HG03575 (cell line): Measurements from ENCODE around the gene ZNF780A.
"Not testable (repeated sequence)": the region's sequence is repeated elsewhere in the genome, so short reads cannot be mapped to it uniquely, and the experiment has no call there.

ENCODE experiments used
- ATAC-seq: cut with Tn5 transposase; IDR thresholded peaks from one replicate; pipeline ENCODE4 v1.9.1; 2021; ENCODE audit not compliant: unreplicated experiment, insufficient number of reproducible peaks, low FRiP score; ENCODE audit errors: extremely low read depth

Gene ZNF780A

GRCh38 chr19:40090241-40091204, at the start of gene ZNF780A:
Gene ZNF780A (minus strand): TSS chr19:40090943. CDS start chr19:40084753, 6,190 bp downstream.
- no peak for ATAC-seq

DNA sequence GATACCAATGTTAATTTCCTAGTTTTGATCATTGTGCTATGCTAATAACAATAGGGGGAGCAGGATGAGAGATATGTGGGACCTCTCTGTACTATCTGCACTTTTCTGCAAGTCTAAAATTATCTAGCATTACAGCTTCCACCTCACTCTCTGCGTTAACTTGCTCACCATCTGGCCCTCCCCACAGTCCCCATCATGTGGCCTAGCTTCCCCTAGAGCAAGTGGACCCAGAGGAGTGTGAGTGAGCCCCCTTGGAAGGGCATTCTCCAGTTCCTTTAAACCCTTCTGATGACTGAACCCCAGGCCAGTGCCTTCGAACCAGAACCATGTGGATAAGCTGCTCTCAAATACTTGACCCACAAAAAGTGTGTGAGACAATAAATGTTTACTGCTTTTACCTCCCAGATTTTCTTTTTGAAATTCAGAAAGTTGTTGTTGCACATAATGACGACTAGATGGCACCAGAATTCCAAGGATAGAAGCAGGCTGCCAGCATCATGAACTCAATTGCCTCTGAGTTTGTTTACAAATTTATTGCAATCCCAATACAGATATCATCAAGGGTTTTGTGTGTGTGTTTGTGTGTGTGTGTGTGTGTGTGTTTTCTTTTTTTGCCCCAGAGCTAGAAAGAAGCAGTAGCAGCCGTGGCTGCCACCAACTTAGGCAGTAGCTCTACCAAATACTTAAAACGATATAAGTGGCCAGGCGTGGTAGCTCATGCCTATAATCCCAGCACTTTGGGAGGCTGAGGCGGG, 49.0 kb upstream of the ZNF780A start:
- ATAC-seq = no peak

- no peak for ATAC-seq
Observed at GRCh38 chr19:40136818-40137217, 46.1 kb upstream of the ZNF780A start.

- ATAC-seq = no peak
Observed at GRCh38 chr19:40134866-40135265, 44.1 kb upstream of the ZNF780A start.

DNA sequence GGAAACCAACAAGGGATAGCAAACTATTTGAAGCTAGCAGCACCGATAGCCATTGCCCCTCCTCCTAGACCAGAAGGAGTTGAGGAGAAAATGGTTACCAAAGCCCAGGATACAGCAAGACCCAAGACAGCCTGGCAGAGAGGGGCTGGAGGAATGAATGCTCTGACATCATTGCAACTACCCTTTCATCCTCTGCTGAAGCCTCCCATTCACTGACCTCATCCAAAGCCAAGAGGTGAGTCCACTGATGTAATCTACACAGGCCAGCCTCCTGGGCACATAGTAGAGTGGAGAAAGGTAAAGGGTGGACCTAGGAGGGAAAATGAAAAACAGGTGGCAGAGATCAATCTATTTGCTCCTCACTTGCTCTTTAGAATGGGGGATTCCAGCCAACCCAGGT, 42.7 kb upstream of the ZNF780A start:
- no peak for ATAC-seq

DNA sequence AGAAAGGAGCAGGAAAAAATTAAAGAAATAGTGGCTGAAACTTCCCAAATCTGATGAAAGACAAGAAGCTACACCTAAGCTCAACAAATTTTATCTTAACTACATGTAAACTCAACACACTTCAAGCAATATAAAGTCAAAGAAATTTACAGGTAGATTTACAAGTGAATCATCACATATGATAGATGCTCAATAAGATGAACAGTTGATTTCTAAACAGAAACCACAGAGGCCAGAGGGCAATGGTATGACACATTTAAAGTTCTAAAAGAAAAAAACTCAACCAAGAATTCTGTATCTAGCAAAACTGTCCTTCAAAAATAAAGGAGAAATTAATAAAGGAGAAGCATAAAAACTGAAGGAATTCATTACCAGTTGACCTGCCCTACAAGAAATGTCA, 39.3 kb upstream of the ZNF780A start:
- ATAC-seq = no peak

DNA sequence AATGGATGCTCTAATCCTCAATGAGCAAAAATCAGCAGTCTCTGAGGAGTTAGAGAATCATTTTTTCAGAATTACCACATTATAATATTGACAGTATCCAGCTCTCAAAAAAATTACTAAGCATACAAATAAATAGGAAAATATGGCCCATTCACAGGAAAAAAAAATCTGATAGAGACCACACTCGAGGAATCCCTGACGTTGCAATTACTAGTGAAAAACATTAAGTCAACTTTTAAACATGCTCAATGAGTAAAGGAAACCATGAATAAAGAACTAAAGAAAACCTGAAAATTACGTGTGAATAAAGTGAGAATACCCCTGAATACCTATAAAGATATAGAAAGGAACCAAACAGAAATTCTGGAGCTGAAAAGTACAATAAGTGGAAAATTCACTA, 38.7 kb upstream of the ZNF780A start:
- no peak for ATAC-seq

- ATAC-seq = no peak
Observed at GRCh38 chr19:40128991-40129390, 38.2 kb upstream of the ZNF780A start.

GRCh38 chr19:40119380-40119779, 28.6 kb upstream of the ZNF780A start:
- no peak for ATAC-seq

DNA sequence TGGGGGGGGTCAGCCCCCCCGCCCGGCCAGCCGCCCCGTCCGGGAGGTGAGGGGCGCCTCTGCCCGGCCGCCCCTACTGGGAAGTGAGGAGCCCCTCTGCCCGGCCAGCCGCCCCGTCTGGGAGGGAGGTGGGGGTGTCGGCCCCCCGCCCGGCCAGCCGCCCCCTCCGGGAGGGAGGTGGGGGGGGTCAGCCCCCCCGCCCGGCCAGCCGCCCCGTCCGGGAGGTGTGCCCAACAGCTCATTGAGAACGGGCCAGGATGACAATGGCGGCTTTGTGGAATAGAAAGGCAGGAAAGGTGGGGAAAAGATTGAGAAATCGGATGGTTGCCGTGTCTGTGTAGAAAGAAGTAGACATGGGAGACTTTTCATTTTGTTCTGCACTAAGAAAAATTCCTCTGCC, 27.9 kb upstream of the ZNF780A start:
- ATAC-seq = not testable (repeated sequence)

DNA sequence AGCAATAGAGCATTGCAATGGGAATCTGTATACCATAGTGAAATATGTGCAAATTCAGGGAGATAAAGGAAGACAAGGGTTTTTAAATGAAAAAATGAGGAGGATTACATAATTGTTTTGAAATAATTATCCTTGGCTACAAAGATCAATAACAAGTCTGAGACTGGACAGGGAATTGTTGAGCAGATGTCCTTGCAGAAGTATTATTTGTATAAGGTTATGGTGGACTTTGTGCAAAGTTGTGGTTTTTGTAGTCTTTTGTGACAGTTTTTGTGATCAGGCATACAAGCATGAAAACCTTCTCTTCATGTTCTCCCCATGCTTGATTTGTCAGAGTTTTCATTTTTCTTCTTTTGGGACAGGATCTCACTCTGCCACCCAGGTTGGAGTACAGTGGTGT, 25.3 kb upstream of the ZNF780A start:
- ATAC-seq = no peak

- not testable (repeated sequence) for ATAC-seq
Observed at GRCh38 chr19:40114119-40114518, 23.4 kb upstream of the ZNF780A start.

GRCh38 chr19:40112271-40112670, 21.5 kb upstream of the ZNF780A start:
- not testable (repeated sequence) for ATAC-seq

GRCh38 chr19:40110570-40110969, 19.8 kb upstream of the ZNF780A start:
- ATAC-seq = no peak

DNA sequence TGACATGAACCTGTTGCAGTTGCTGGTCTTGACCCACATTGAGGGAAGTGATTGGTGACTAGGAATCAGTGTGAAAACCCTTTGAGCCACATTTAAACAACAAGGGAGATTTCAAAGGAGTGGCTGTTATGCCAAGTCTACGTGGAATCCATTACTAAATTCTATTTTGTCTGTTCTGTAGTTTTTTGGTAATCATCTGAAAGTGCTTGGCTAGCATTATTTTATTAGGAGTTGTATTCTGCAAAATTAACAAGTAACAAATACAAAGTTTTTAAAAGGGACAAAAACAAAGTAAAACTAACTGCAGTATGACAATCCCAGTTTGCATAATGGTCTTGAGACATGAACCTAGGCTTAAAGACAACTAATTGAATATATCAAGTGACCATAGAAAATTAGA, 14.0 kb upstream of the ZNF780A start:
- ATAC-seq = no peak

GRCh38 chr19:40103600-40103999, 12.9 kb upstream of the ZNF780A start:
- ATAC-seq = no peak

GRCh38 chr19:40101813-40102212, 11.1 kb upstream of the ZNF780A start:
- no peak for ATAC-seq

- ATAC-seq = no peak
Observed at GRCh38 chr19:40093416-40093815, 2.7 kb upstream of the ZNF780A start.

GRCh38 chr19:40091205-40092129, 724 bp upstream of the ZNF780A start:
- ATAC-seq = no peak
